HG03280 (cell line): Measurements from ENCODE around the gene ANXA1.
"Not testable (repeated sequence)": the region's sequence is repeated elsewhere in the genome, so short reads cannot be mapped to it uniquely, and the experiment has no call there.

Experiments
- ATAC-seq: cut with Tn5 transposase; IDR thresholded peaks from one replicate; pipeline ENCODE4 v1.9.1; 2021; ENCODE audit warnings: mild to moderate bottlenecking, moderate library complexity; ENCODE audit not compliant: unreplicated experiment

ANXA1 gene

GRCh38 chr9:73151653-73152542 lies at the start of gene ANXA1:
Gene ANXA1 (plus strand): TSS chr9:73151865. CDS start chr9:73158536, 6,671 bp downstream.
- ATAC-seq, result no peak

GRCh38 chr9:73104342-73104741 lies 47.3 kb upstream of the ANXA1 start:
- no peak for ATAC-seq

- no peak for ATAC-seq
Observed at GRCh38 chr9:73104921-73105320, 46.7 kb upstream of the ANXA1 start.

GRCh38 chr9:73107489-73108069 lies 44.1 kb upstream of the ANXA1 start:
- ATAC-seq, result not testable (repeated sequence)

GRCh38 chr9:73114058-73114457 lies 37.6 kb upstream of the ANXA1 start:
- ATAC-seq, result no peak

GRCh38 chr9:73114958-73115357 lies 36.7 kb upstream of the ANXA1 start:
- no peak for ATAC-seq

GRCh38 chr9:73116031-73116430 lies 35.6 kb upstream of the ANXA1 start:
- peak; percentile 69 for ATAC-seq

- ATAC-seq, result no peak
Observed at GRCh38 chr9:73116880-73117279, 34.8 kb upstream of the ANXA1 start.

GRCh38 chr9:73118286-73118685 lies 33.4 kb upstream of the ANXA1 start:
- ATAC-seq, result no peak

GRCh38 chr9:73118898-73119554 lies 32.6 kb upstream of the ANXA1 start:
- no peak for ATAC-seq

- no peak for ATAC-seq
Observed at GRCh38 chr9:73121375-73121935, 30.2 kb upstream of the ANXA1 start.

GRCh38 chr9:73125651-73126050 lies 26.0 kb upstream of the ANXA1 start:
- no peak for ATAC-seq

- no peak for ATAC-seq
Observed at GRCh38 chr9:73129941-73130685, 21.6 kb upstream of the ANXA1 start.

GRCh38 chr9:73131461-73131860 lies 20.2 kb upstream of the ANXA1 start:
- ATAC-seq, result no peak

- peak; percentile 94 for ATAC-seq
Observed at GRCh38 chr9:73132034-73132776, 19.5 kb upstream of the ANXA1 start.

- no peak for ATAC-seq
Observed at GRCh38 chr9:73133022-73133651, 18.5 kb upstream of the ANXA1 start.

- peak; percentile 37 for ATAC-seq
Observed at GRCh38 chr9:73133921-73134407, 17.7 kb upstream of the ANXA1 start.

- ATAC-seq, result no peak
Observed at GRCh38 chr9:73135394-73135793, 16.3 kb upstream of the ANXA1 start.

- no peak for ATAC-seq
Observed at GRCh38 chr9:73137286-73137899, 14.3 kb upstream of the ANXA1 start.
